Brain microvascular endothelial cell (primary cell): ENCODE data around the gene SPEG.

Source experiments
- DNase-seq: peaks from one replicate; pipeline ENCODE4 v3.0.0-alpha.2; 2020
- H3K27ac ChIP-seq: fragments of 250-450 bp; sonication (Bioruptor Pico); 2 replicates; pipeline ENCODE4 v1.5.1; 2020; ENCODE audit warnings: mild to moderate bottlenecking, moderate library complexity
- H3K27me3 ChIP-seq: fragments of 250-450 bp; sonication (Bioruptor Pico); replicated peaks from 2 replicates; pipeline ENCODE4 v1.5.1; 2020; ENCODE audit warnings: mild to moderate bottlenecking
- H3K36me3 ChIP-seq: fragments of 250-450 bp; sonication (Bioruptor Pico); replicated peaks from 2 replicates; pipeline ENCODE4 v1.5.1; 2020; ENCODE audit warnings: mild to moderate bottlenecking
- H3K4me3 ChIP-seq: 2 replicates; pipeline ENCODE4 v1.5.1; 2011; ENCODE audit warnings: low read depth, mild to moderate bottlenecking, control low read depth, low read length, moderate library complexity
- CTCF ChIP-seq: IDR thresholded peaks from 2 replicates; pipeline ENCODE4 v1.5.1; 2011; ENCODE audit warnings: low read depth, mild to moderate bottlenecking, moderate library complexity, low read length, control low read depth, inconsistent platforms; ENCODE audit errors: missing control alignments
- in situ Hi-C: cut with HindIII; loops from 2 replicates; pipeline ENCODE4 v1.10.0; 2017; ENCODE audit warnings: low sequenced_read_pairs, low pct_ligation_motif_present

Gene SPEG

GRCh38 chr2:219453671-219454590, 19.3 kb downstream of the SPEG start:
- DNase-seq = no peak
- no peak for TF ChIP-seq CTCF
- Histone ChIP-seq H3K27me3 (peaks cover 2% of the 10 kb centered on the region), H3K27ac (no peak overlapping the region), H3K4me3 (no peak overlapping the region), H3K36me3 (no peaks in the 10 kb centered on the region)
- in situ Hi-C loops = no loop called here

- H3K27me3 ChIP-seq = no peaks in the 10 kb centered on the region
- no peak for TF ChIP-seq CTCF
- in situ Hi-C loops = no loop called here
- no peak overlapping the region for H3K4me3 ChIP-seq
- no peak for DNase-seq
- H3K36me3 ChIP-seq = no peaks in the 10 kb centered on the region
- H3K27ac ChIP-seq = no peak overlapping the region
Observed at GRCh38 chr2:219455581-219455980, 20.9 kb downstream of the SPEG start.

- no peak for DNase-seq
- no peak overlapping the region for H3K4me3 ChIP-seq
- no peak overlapping the region for H3K27ac ChIP-seq
- H3K27me3 ChIP-seq = no peaks in the 10 kb centered on the region
- no peak for TF ChIP-seq CTCF
- in situ Hi-C loops = no loop called here
- no peaks in the 10 kb centered on the region for H3K36me3 ChIP-seq
Observed at GRCh38 chr2:219457784-219458369, 23.2 kb downstream of the SPEG start.

GRCh38 chr2:219458996-219459395, 24.4 kb downstream of the SPEG start:
- TF ChIP-seq CTCF = no peak
- in situ Hi-C loops = no loop called here
- no peak overlapping the region for H3K4me3 ChIP-seq
- no peaks in the 10 kb centered on the region for H3K36me3 ChIP-seq
- DNase-seq = no peak
- H3K27ac ChIP-seq = no peak overlapping the region
- H3K27me3 ChIP-seq = no peaks in the 10 kb centered on the region

GRCh38 chr2:219459460-219460311, 25.0 kb downstream of the SPEG start:
- Histone ChIP-seq H3K36me3 (no peaks in the 10 kb centered on the region), H3K27ac (no peak overlapping the region), H3K27me3 (no peaks in the 10 kb centered on the region), H3K4me3 (no peak overlapping the region)
- peak; percentile 29 for DNase-seq
- TF ChIP-seq CTCF = peak; percentile 96
- in situ Hi-C loops = no loop called here
